K562 (cell line): Measurements from ENCODE around the gene PDIA4. TPM values are rescaled to one million over a fixed set of nuclear protein-coding genes. Genes with fewer than 3 reads are reported as not detected.

Experiments
- BRD9 ChIP-seq: fragments of 450-650 bp; IDR thresholded peaks from 2 replicates; pipeline ENCODE4 v1.6.1; 2018; ENCODE audit warnings: low read depth; ENCODE audit not compliant: partially characterized antibody
- DIDO1 ChIP-seq: fragments of 450-650 bp; IDR thresholded peaks from 2 replicates; pipeline ENCODE4 v1.6.1; 2016; ENCODE audit warnings: low read depth, missing biosample characterization, missing genetic modification characterization
- DPF2 ChIP-seq: fragments of 450-650 bp; IDR thresholded peaks from 2 replicates; pipeline ENCODE4 v1.6.1; 2016
- HDAC2 ChIP-seq: fragments of 450-650 bp; IDR thresholded peaks from 2 replicates; pipeline ENCODE4 v1.6.1; 2016; ENCODE audit warnings: mild to moderate bottlenecking
- KDM5B ChIP-seq: fragments of 200-600 bp; sonication (generic); IDR thresholded peaks from 2 replicates; pipeline ENCODE4 v1.6.1; 2012; ENCODE audit warnings: low read depth, mild to moderate bottlenecking, moderate library complexity, low read length, control low read depth, inconsistent platforms; ENCODE audit not compliant: insufficient replicate concordance
- KLF6 ChIP-seq: fragments of 250-450 bp; sonication (Bioruptor Pico); IDR thresholded peaks from 2 replicates; pipeline ENCODE4 v1.4.0; 2020; ENCODE audit warnings: mild to moderate bottlenecking, moderate library complexity, borderline replicate concordance
- MAZ ChIP-seq, 2 experiments: fragments of 450-650 bp in 1 of 2; sonication (generic) in 1 of 2; formaldehyde crosslinking; IDR thresholded peaks in 1 of 2; conservative IDR thresholded peaks in 1 of 2; 2 replicates each; pipeline versions ENCODE4 v1.4.0 to v1.5.0; 2020; ENCODE audit warnings: mild to moderate bottlenecking in 1 of 2, missing genetic modification reagents in 1 of 2
- NCOA2 ChIP-seq, 2 experiments: fragments of 450-650 bp; IDR thresholded peaks; 2 replicates each; pipeline ENCODE4 v1.6.1; 2018; ENCODE audit warnings: mild to moderate bottlenecking in 2 of 2, moderate library complexity in 1 of 2; ENCODE audit not compliant: partially characterized antibody in 2 of 2
- NUFIP1 ChIP-seq: fragments of 450-650 bp; IDR thresholded peaks from 2 replicates; pipeline ENCODE4 v1.6.1; 2018; ENCODE audit not compliant: partially characterized antibody
- RFX1 ChIP-seq: fragments of 450-650 bp; IDR thresholded peaks from 2 replicates; pipeline ENCODE4 v1.6.1; 2016; ENCODE audit warnings: mild to moderate bottlenecking, moderate library complexity
- SP1 ChIP-seq: sonication (generic); formaldehyde crosslinking; IDR thresholded peaks from 2 replicates; pipeline ENCODE4 v1.8.1; 2022; ENCODE audit warnings: mild to moderate bottlenecking, missing genetic modification reagents
- TBL1XR1 ChIP-seq, 2 experiments: IDR thresholded peaks; 2 replicates each; pipeline ENCODE4 v1.6.1; 2012; ENCODE audit warnings: improper control_type of control experiment in 2 of 2, low read length in 2 of 2, mild to moderate bottlenecking in 1 of 2
- XRCC5 ChIP-seq: fragments of 200-400 bp; formaldehyde crosslinking; IDR thresholded peaks from 2 replicates; pipeline ENCODE4 v1.6.1; 2017; ENCODE audit warnings: low read depth, mild to moderate bottlenecking, low read length
- ZNF239 ChIP-seq: fragments of 250-450 bp; sonication (Bioruptor Pico); IDR thresholded peaks from 2 replicates; pipeline ENCODE4 v1.4.0; 2020; ENCODE audit warnings: mild to moderate bottlenecking
- ZNF41 ChIP-seq: fragments of 250-450 bp; sonication (Bioruptor Pico); conservative IDR thresholded peaks from 2 replicates; pipeline ENCODE4 v1.4.0; 2020; ENCODE audit warnings: mild to moderate bottlenecking
- ZNF764 ChIP-seq: fragments of 250-450 bp; sonication (Bioruptor Pico); IDR thresholded peaks from 2 replicates; pipeline ENCODE4 v1.4.0; 2020; ENCODE audit warnings: low read depth, mild to moderate bottlenecking, moderate library complexity
- ZSCAN32 ChIP-seq: fragments of 450-650 bp; formaldehyde crosslinking; IDR thresholded peaks from 2 replicates; pipeline ENCODE4 v1.4.0; 2020; ENCODE audit warnings: mild to moderate bottlenecking, moderate library complexity
- polyA plus RNA-seq, 8 experiments: library from polyadenylated mRNA; depleted of rRNA in 4 of 8; stranded (reverse) in 5 of 8; unstranded in 3 of 8; fragments of >200 nt; fragmentation: Nextera tagmentation in 2 of 8; fragmentation: Illumina TruSeq in 1 of 8; extraction: Ambion mirVana in 2 of 8; extraction: Trizol in 1 of 8; gene quantifications; 2 replicates each; pipeline versions ENCODE4 v1.2.1 to v1.2.3, GENCODE V29; 2011 to 2014; ENCODE audit warnings: inconsistent platforms in 1 of 8, missing spikeins in 1 of 8
- total RNA-seq, 7 experiments: library from RNA; depleted of rRNA in 6 of 7; stranded (reverse); fragments of >200 nt in 6 of 7; fragmentation: Illumina TruSeq in 2 of 7; extraction: Trizol in 2 of 7; gene quantifications; 2 replicates each; pipeline versions ENCODE4 v1.2.1 to v1.2.3, GENCODE V29; 2011 to 2021; ENCODE audit warnings: low replicate concordance in 1 of 7
- TF ChIP-seq, protein P1 (sequence below): fragments of 450-650 bp; IDR thresholded peaks from 2 replicates; pipeline ENCODE4 v1.6.1; 2016
- TF ChIP-seq, protein P2 (sequence below), 2 experiments: fragments of 450-650 bp; conservative IDR thresholded peaks; 2 replicates each; pipeline ENCODE4 v1.6.1; 2017; ENCODE audit warnings: mild to moderate bottlenecking in 2 of 2, moderate library complexity in 2 of 2
- TF ChIP-seq, protein P3 (sequence below): sonication (generic); formaldehyde crosslinking; IDR thresholded peaks from 2 replicates; pipeline ENCODE4 v1.8.1; 2023; ENCODE audit warnings: mild to moderate bottlenecking, missing genetic modification reagents
- TF ChIP-seq, protein P4 (sequence below): fragments of 450-650 bp; IDR thresholded peaks from 2 replicates; pipeline ENCODE4 v1.6.1; 2016; ENCODE audit warnings: low read depth, mild to moderate bottlenecking, moderate library complexity

PDIA4 gene
- total and polyA plus RNA-seq, 9 of the 15 experiments (the other 6 are each of a cell fraction or from before 2014, with no cell fraction given) = 9.1 to 175 (median 146) TPM

DNA sequence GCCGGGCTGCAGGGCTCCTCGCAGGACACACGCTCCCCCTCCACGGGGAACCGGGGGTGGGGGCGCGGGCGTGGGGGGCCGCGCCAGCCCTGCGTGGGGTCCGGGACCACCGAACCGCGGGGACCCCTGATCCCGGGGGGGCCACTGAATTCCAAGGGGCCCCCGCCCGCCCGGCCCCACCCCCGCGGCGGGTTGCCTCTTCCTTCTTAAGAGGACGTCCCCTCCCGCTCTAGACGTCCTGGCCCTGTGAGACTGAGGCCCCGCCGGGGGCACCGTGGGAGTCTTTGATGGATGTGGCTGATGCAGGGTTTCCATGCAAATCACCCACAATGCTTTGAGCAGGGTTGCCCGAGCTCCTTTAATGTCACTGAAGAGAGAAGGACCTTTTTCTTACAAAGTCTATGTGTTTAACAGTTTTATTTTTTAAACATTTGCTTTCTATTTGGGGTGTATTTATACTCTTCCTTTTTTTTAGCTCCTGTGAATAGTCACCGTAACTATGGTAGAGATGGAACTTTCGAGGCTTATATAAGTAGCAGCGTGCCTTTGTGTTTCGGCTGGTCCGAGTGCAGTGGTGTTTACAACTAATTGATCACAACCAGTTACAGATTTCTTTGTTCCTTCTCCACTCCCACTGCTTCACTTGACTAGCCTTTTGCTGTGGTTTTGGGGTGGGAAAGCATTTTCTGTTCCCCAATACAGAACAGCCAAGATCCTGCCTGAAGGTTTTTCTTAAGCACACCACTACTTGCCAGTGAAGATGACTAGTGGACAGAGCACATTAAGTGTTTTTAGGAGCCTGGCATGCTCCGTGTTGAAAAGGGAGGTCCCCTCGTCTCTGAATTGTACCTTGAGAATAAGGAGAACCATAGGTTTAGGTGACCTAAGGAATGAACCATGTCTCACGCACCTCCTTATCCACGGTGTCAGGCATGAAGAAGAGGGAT lies 44.8 kb downstream of the PDIA4 start (continued):
- TF ChIP-seq, protein P1, sequence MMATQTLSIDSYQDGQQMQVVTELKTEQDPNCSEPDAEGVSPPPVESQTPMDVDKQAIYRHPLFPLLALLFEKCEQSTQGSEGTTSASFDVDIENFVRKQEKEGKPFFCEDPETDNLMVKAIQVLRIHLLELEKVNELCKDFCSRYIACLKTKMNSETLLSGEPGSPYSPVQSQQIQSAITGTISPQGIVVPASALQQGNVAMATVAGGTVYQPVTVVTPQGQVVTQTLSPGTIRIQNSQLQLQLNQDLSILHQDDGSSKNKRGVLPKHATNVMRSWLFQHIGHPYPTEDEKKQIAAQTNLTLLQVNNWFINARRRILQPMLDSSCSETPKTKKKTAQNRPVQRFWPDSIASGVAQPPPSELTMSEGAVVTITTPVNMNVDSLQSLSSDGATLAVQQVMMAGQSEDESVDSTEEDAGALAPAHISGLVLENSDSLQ = peak; percentile 77
- TF ChIP-seq DPF2 (0 out of 2 replicates have a peak, but pooled peaks have one; percentile 26), RFX1 (0 out of 2 replicates have a peak, but pooled peaks have one; percentile 10), BRD9 (peak; percentile 94), KLF6 (0 out of 2 replicates have a peak, but pooled peaks have one; percentile 5), ZNF41 (CRISPR knock-in tag) (no peak), XRCC5 (peak; percentile 89), TBL1XR1 (IDR thresholded peaks at IDR 0.05; ENCODE audit: low read length in 2 of 2) (peak; percentile 70 to 88), KDM5B (peak; percentile 41), ZNF764 (CRISPR knock-in tag) (peak; percentile 54; the same call in 1 of the 2 replicates), NUFIP1 (peak; percentile 74), MAZ (CRISPR knock-in tag; conservative IDR thresholded peaks at IDR 0.05 in 1 of 2, IDR thresholded peaks at IDR 0.05 in 1 of 2) (peak in 1 of 2 experiments; percentile 42; a peak in 1 of 4 replicates), ZNF239 (CRISPR knock-in tag) (no peak), NCOA2 (IDR thresholded peaks at IDR 0.05; ENCODE audit: partially characterized antibody in 2 of 2) (no peak), ZSCAN32 (0 out of 2 replicates have a peak, but pooled peaks have one; percentile 14), DIDO1 (0 out of 2 replicates have a peak, but pooled peaks have one; percentile 28), SP1 (peak; percentile 63), HDAC2 (peak; percentile 97)
- TF ChIP-seq, protein P2, sequence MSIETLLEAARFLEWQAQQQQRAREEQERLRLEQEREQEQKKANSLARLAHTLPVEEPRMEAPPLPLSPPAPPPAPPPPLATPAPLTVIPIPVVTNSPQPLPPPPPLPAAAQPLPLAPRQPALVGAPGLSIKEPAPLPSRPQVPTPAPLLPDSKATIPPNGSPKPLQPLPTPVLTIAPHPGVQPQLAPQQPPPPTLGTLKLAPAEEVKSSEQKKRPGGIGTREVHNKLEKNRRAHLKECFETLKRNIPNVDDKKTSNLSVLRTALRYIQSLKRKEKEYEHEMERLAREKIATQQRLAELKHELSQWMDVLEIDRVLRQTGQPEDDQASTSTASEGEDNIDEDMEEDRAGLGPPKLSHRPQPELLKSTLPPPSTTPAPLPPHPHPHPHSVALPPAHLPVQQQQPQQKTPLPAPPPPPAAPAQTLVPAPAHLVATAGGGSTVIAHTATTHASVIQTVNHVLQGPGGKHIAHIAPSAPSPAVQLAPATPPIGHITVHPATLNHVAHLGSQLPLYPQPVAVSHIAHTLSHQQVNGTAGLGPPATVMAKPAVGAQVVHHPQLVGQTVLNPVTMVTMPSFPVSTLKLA (conservative IDR thresholded peaks at IDR 0.05) = peak; percentile 57 to 66; a peak in 3 of 4 replicates
- TF ChIP-seq, protein P3, sequence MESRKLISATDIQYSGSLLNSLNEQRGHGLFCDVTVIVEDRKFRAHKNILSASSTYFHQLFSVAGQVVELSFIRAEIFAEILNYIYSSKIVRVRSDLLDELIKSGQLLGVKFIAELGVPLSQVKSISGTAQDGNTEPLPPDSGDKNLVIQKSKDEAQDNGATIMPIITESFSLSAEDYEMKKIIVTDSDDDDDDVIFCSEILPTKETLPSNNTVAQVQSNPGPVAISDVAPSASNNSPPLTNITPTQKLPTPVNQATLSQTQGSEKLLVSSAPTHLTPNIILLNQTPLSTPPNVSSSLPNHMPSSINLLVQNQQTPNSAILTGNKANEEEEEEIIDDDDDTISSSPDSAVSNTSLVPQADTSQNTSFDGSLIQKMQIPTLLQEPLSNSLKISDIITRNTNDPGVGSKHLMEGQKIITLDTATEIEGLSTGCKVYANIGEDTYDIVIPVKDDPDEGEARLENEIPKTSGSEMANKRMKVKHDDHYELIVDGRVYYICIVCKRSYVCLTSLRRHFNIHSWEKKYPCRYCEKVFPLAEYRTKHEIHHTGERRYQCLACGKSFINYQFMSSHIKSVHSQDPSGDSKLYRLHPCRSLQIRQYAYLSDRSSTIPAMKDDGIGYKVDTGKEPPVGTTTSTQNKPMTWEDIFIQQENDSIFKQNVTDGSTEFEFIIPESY (CRISPR knock-in tag) = peak; percentile 81
- TF ChIP-seq, protein P4, sequence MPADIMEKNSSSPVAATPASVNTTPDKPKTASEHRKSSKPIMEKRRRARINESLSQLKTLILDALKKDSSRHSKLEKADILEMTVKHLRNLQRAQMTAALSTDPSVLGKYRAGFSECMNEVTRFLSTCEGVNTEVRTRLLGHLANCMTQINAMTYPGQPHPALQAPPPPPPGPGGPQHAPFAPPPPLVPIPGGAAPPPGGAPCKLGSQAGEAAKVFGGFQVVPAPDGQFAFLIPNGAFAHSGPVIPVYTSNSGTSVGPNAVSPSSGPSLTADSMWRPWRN = peak; percentile 36; the same call in 1 of the 2 replicates
